NOMO-1 treated with dmso at 0.1 percent for 144 hours (cell line): Measurements from ENCODE around the gene PLCB3.

Source experiments
- DNase-seq: peaks from one replicate; lab custom pipeline; 2025; ENCODE audit not compliant: unreplicated experiment; lab: John Stamatoyannopoulos, UW

PLCB3 gene

DNA sequence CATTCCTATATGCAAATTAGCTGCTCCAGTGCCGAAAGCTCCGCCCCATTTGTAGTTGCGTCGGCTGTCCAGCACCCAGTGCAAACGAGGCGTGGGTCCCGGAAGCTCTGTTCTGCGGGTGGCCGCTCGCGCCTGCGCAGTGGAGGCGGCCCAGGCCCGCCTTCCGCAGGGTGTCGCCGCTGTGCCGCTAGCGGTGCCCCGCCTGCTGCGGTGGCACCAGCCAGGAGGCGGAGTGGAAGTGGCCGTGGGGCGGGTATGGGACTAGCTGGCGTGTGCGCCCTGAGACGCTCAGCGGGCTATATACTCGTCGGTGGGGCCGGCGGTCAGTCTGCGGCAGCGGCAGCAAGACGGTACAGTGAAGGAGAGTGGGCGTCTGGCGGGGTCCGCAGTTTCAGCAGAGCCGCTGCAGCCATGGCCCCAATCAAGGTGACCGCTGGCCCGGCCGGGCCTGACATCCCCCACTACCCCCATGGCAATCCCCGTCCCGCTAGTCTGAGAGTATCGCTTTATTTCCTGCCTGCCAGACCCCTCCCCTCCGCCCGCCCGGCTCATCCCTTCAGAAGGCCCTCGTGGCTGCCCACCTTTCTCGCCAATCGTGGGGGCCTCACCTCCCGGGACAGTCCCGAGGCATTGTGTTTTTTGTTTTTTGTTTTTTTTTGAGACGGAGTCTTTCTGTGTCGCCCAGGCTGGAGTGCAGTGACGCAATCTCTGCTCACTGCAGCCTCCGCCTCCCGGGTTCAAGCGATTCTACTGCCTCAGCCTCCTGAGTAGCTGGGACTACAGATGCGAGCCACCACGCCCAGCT lies 66.8 kb downstream of the PLCB3 start, which contains the start of gene PRDX5:
PRDX5 (plus strand) TSS at position 161 of the 805 bp plus-strand sequence; CDS start at position 256, 95 bp downstream.
- peak; percentile 97 for DNase-seq
